Measurements from ENCODE around the gene KCNIP2.

Gene KCNIP2

GRCh38 chr10:101827919-101828600 is 15.5 kb downstream of the KCNIP2 start:
- TF ChIP-seq CTCF (IDR thresholded peaks at IDR 0.05; ENCODE audit: insufficient read depth, missing control alignments) = no peak
- FAIRE-seq (no peak), DNase-seq (ENCODE audit: insufficient read length, low spot score) (no peak)

GRCh38 chr10:101826852-101827434 is 16.7 kb downstream of the KCNIP2 start:
- DNase-seq (ENCODE audit: insufficient read length, low spot score) = no peak
- FAIRE-seq = no peak
- TF ChIP-seq CTCF (IDR thresholded peaks at IDR 0.05; ENCODE audit: insufficient read depth, missing control alignments) = no peak

GRCh38 chr10:101824736-101825135 is 18.9 kb downstream of the KCNIP2 start:
- no peak for TF ChIP-seq CTCF (IDR thresholded peaks at IDR 0.05; ENCODE audit: insufficient read depth, missing control alignments)

GRCh38 chr10:101818872-101819633 is 24.5 kb downstream of the KCNIP2 start:
- FAIRE-seq = no peak
- DNase-seq (ENCODE audit: insufficient read length, low spot score) = no peak

More at GRCh38 chr10:101824736-101825135, 18.9 kb downstream of the KCNIP2 start:
- FAIRE-seq (no peak), DNase-seq (ENCODE audit: insufficient read length, low spot score) (no peak)

GRCh38 chr10:101818119-101818871 is 25.3 kb downstream of the KCNIP2 start, which contains the start of gene OGA:
Gene OGA, minus strand, starts transcription at chr10:101818444. Its CDS starts 422 bp downstream, at chr10:101818022.
- no peak for TF ChIP-seq CTCF (IDR thresholded peaks at IDR 0.05; ENCODE audit: insufficient read depth, missing control alignments)
- DNase-seq (ENCODE audit: insufficient read length, low spot score) = peak; percentile 61

More at GRCh38 chr10:101818872-101819633, 24.5 kb downstream of the KCNIP2 start:
- no peak for TF ChIP-seq CTCF (IDR thresholded peaks at IDR 0.05; ENCODE audit: insufficient read depth, missing control alignments)

GRCh38 chr10:101817337-101818118 is 26.1 kb downstream of the KCNIP2 start:
- FAIRE-seq = no peak
- no peak for TF ChIP-seq CTCF (IDR thresholded peaks at IDR 0.05; ENCODE audit: insufficient read depth, missing control alignments)

More at GRCh38 chr10:101818119-101818871, 25.3 kb downstream of the KCNIP2 start, which contains the start of gene OGA:
- peak; percentile 25 for FAIRE-seq

More at GRCh38 chr10:101817337-101818118, 26.1 kb downstream of the KCNIP2 start:
- DNase-seq (ENCODE audit: insufficient read length, low spot score) = no peak

All from D721Med (cell line).